ENCODE measurements around the gene ZNF438.

The ZNF438 gene

GRCh38 chr10:30883116-30883515 is 148.5 kb downstream of the ZNF438 start:
- Histone ChIP-seq H3K27ac (replicated peaks) (no peak overlapping the region), H3K4me3 (replicated peaks; ENCODE audit: insufficient read depth, low read length) (no peak overlapping the region), H3K27me3 (ENCODE audit: insufficient read depth, poor library complexity, severe bottlenecking) (no peaks in the 10 kb centered on the region)
- no peak for TF ChIP-seq CTCF (IDR thresholded peaks at IDR 0.05; ENCODE audit: insufficient read depth, low read length)
- TF ChIP-seq REST (IDR thresholded peaks at IDR 0.05; ENCODE audit: insufficient replicate concordance, low read depth): no peak
- no peak for TF ChIP-seq POLR2AphosphoS5 (IDR thresholded peaks at IDR 0.05; ENCODE audit: low read depth)
- no peak for DNase-seq (ENCODE audit: low read depth in 1 of 2, low spot score in 1 of 2)

GRCh38 chr10:30882281-30882680 is 149.4 kb downstream of the ZNF438 start:
- Histone ChIP-seq H3K27me3 (ENCODE audit: insufficient read depth, poor library complexity, severe bottlenecking) (no peaks in the 10 kb centered on the region), H3K27ac (replicated peaks) (no peak overlapping the region), H3K4me3 (replicated peaks; ENCODE audit: insufficient read depth, low read length) (no peak overlapping the region)
- no peak for DNase-seq (ENCODE audit: low read depth in 1 of 2, low spot score in 1 of 2)
- TF ChIP-seq GABPA (IDR thresholded peaks at IDR 0.05; ENCODE audit: low read depth) (no peak), REST (IDR thresholded peaks at IDR 0.05; ENCODE audit: insufficient replicate concordance, low read depth) (no peak), SPI1 (IDR thresholded peaks at IDR 0.05; ENCODE audit: borderline replicate concordance, low read depth) (no peak), POLR2AphosphoS5 (IDR thresholded peaks at IDR 0.05; ENCODE audit: low read depth) (no peak), CTCF (IDR thresholded peaks at IDR 0.05; ENCODE audit: insufficient read depth, low read length) (no peak)

GRCh38 chr10:30878920-30879319 is 152.7 kb downstream of the ZNF438 start:
- DNase-seq (ENCODE audit: low read depth in 1 of 2, low spot score in 1 of 2): no peak
- TF ChIP-seq SPI1 (IDR thresholded peaks at IDR 0.05; ENCODE audit: borderline replicate concordance, low read depth): no peak
- no peak for TF ChIP-seq GABPA (IDR thresholded peaks at IDR 0.05; ENCODE audit: low read depth)
- Histone ChIP-seq H3K27ac (replicated peaks) (no peak overlapping the region), H3K27me3 (ENCODE audit: insufficient read depth, poor library complexity, severe bottlenecking) (no peaks in the 10 kb centered on the region), H3K4me3 (replicated peaks; ENCODE audit: insufficient read depth, low read length) (no peak overlapping the region)

GRCh38 chr10:30877111-30877510 is 154.6 kb downstream of the ZNF438 start:
- no peaks in the 10 kb centered on the region for H3K27me3 ChIP-seq (ENCODE audit: insufficient read depth, poor library complexity, severe bottlenecking)
- H3K4me3 ChIP-seq (replicated peaks; ENCODE audit: insufficient read depth, low read length): no peak overlapping the region
- no peak overlapping the region for H3K27ac ChIP-seq (replicated peaks)
- TF ChIP-seq CTCF (IDR thresholded peaks at IDR 0.05; ENCODE audit: insufficient read depth, low read length) (no peak), SPI1 (IDR thresholded peaks at IDR 0.05; ENCODE audit: borderline replicate concordance, low read depth) (no peak), REST (IDR thresholded peaks at IDR 0.05; ENCODE audit: insufficient replicate concordance, low read depth) (no peak), GABPA (IDR thresholded peaks at IDR 0.05; ENCODE audit: low read depth) (no peak), POLR2AphosphoS5 (IDR thresholded peaks at IDR 0.05; ENCODE audit: low read depth) (no peak)
- no peak for DNase-seq (ENCODE audit: low read depth in 1 of 2, low spot score in 1 of 2)
